HG02610 (cell line): ENCODE measurements around the gene TOR1B.

Source experiments
- ATAC-seq: cut with Tn5 transposase; IDR thresholded peaks from one replicate; pipeline ENCODE4 v1.9.1; 2021; ENCODE audit warnings: mild to moderate bottlenecking, moderate library complexity; ENCODE audit not compliant: unreplicated experiment

The TOR1B gene

DNA sequence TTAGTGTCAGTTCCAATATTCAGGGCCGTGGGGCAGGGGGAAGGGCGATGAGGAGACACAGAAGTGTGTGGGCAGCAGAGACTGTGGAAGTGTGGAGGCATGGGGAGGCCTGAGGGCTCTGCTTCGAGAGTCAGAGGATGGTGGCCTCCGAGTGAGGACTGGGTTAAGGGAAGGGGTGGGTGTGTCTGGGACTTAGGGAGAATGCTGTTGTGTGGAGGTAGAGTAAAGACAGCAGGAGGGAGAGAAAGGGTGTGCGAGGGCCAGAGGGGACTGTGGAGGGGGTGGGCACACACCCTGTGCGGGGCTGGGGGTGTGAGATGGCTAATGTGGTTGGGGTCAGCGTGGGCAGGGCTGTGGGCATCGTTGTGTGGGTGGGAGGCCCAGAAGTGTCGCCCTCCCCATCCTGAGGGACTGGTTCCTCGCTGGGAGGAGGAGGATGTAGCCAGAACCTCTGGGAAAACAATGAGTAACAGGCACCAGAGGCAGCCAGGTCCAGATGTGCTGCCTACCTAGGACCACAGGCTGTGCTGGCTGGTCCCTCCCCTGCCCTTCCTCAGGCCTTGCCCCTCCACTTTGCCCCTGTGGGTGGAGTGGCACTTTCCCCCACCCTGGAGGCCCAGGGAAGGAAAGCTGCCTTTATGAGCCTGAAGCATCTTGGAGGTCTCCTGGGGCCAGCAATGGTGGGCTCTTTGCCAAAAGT lies 36.5 kb downstream of the TOR1B start:
- ATAC-seq = no peak

DNA sequence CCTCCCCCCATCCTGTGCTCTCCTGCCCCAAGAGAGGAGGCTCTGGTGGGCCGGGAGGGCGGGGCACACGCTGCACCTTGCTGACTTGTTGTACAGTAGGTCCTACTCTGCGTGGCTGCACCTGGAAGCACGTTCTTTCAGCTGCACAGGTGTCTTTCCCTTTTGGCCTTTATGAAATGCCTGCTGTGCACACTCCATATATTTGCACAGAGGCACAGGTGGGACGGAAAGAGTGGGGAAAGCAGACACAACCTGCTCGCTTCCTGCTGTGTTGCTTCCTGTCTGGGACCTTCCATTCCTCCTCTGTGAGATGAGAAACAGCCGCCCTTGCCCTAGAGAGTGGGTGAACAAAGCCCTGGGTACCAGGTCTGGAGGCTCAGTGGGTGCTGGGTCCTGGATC lies 37.0 kb downstream of the TOR1B start:
- no peak for ATAC-seq

DNA sequence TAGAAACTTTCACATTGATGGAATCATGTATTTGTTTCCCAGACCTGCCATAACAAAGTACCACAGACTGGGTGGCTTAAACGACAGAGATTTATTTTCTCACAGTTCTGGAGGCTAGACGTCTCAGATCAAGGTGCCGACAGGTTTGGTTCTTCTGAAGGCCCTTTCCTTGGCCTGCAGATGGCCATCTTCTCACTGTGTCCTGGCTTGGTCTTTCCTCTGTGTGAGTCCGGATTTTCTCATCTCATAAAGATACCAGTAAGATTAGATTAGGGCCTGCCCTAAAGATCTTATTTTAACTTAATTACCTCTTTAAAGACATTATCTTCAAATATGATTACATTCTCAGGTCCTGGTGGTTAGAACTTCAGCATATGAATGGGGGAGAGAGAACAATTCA lies 38.1 kb downstream of the TOR1B start:
- no peak for ATAC-seq

- no peak for ATAC-seq
These were observed 42.4 kb downstream of the TOR1B start for GRCh38 chr9:129845373-129845772.

GRCh38 chr9:129848712-129849441 lies 45.9 kb downstream of the TOR1B start:
- no peak for ATAC-seq

- no peak for ATAC-seq
These were observed 46.9 kb downstream of the TOR1B start for GRCh38 chr9:129849901-129850300.

GRCh38 chr9:129850821-129851550 lies 48.0 kb downstream of the TOR1B start:
- no peak for ATAC-seq

- no peak for ATAC-seq
These were observed 48.8 kb downstream of the TOR1B start for GRCh38 chr9:129851821-129852220.

GRCh38 chr9:129852579-129852978 lies 49.6 kb downstream of the TOR1B start:
- no peak for ATAC-seq

- no peak for ATAC-seq
These were observed 50.6 kb downstream of the TOR1B start for GRCh38 chr9:129853614-129854013.

GRCh38 chr9:129854588-129855110 lies 51.7 kb downstream of the TOR1B start:
- no peak for ATAC-seq

- no peak for ATAC-seq
These were observed 54.2 kb downstream of the TOR1B start for GRCh38 chr9:129857207-129857606.

- ATAC-seq = no peak
These were observed 55.4 kb downstream of the TOR1B start for GRCh38 chr9:129858167-129858962.
